SK-N-SH (cell line): ENCODE measurements around the gene SPATA18. TPM values are rescaled to one million over a fixed set of nuclear protein-coding genes. Genes with fewer than 3 reads are reported as not detected.

Source experiments
- CTCF ChIA-PET: fragments of 300-600, 350-600 bp; formaldehyde crosslinking; extraction: SDS; loops from one replicate; lab custom pipeline; 2021; lab: Yijun Ruan, JAX
- POLR2A ChIA-PET: fragments of 350-600 bp; sonication (Branson Sonifier 250); formaldehyde crosslinking; extraction: SDS; loops from one replicate; lab custom pipeline; 2020; ENCODE audit warnings: antibody characterized with exemption, inconsistent platforms; lab: Yijun Ruan, JAX
- DNase-seq: peaks from one replicate; pipeline ENCODE4 v3.0.0; 2012
- H2AFZ ChIP-seq: fragments of 200-600 bp; sonication (generic); 2 replicates; pipeline ENCODE4 v1.8.1; 2016; ENCODE audit warnings: antibody characterized with exemption, mild to moderate bottlenecking, low read depth
- H3F3A ChIP-seq: fragments of 200-600 bp; sonication (generic); replicated peaks from 2 replicates; pipeline ENCODE3; 2016; ENCODE audit warnings: antibody characterized with exemption, mild to moderate bottlenecking; ENCODE audit not compliant: insufficient read depth
- H3K27ac ChIP-seq, 2 experiments: fragments of 200-500 bp in 1 of 2; fragments of 200-600 bp in 1 of 2; sonication (Bioruptor generic) in 1 of 2; sonication (generic), shearing (Covaris generic) in 1 of 2; 2 replicates each; pipeline versions ENCODE4 v1.5.1 to v1.6.1; 2014 to 2016; ENCODE audit warnings: low read depth in 2 of 2, inconsistent platforms in 1 of 2, low read length in 1 of 2, mild to moderate bottlenecking in 1 of 2, mixed read lengths in 1 of 2
- H3K27me3 ChIP-seq: fragments of 200-600 bp; sonication (generic), shearing (Covaris generic); 2 replicates; pipeline ENCODE4 v1.6.1; 2016; ENCODE audit warnings: mixed run types; ENCODE audit not compliant: insufficient read depth
- H3K36me3 ChIP-seq, 2 experiments: fragments of 200-500 bp in 1 of 2; fragments of 200-600 bp in 1 of 2; sonication (Bioruptor generic) in 1 of 2; sonication (generic) in 1 of 2; replicated peaks in 1 of 2; 2 replicates each; pipeline versions ENCODE3 to v1.5.1; 2014 to 2016; ENCODE audit warnings: low read length in 1 of 2, mild to moderate bottlenecking in 1 of 2; ENCODE audit not compliant: insufficient read depth in 2 of 2, control insufficient read depth in 1 of 2
- H3K4me1 ChIP-seq, 2 experiments: fragments of 200-500 bp in 1 of 2; fragments of 200-600 bp in 1 of 2; sonication (Bioruptor generic) in 1 of 2; sonication (generic), shearing (Covaris generic) in 1 of 2; 2 replicates each; pipeline versions ENCODE4 v1.5.1 to v1.6.1; 2014 to 2016; ENCODE audit warnings: low read depth in 1 of 2, low read length in 1 of 2, mixed run types in 1 of 2; ENCODE audit not compliant: insufficient read depth in 2 of 2, control insufficient read depth in 1 of 2
- H3K4me2 ChIP-seq: fragments of 200-600 bp; sonication (generic), shearing (Covaris generic); 2 replicates; pipeline ENCODE4 v1.6.1; 2017; ENCODE audit warnings: mixed run types
- H3K4me3 ChIP-seq, 2 experiments: fragments of 200-500 bp in 1 of 2; fragments of 200-600 bp in 1 of 2; sonication (Bioruptor generic) in 1 of 2; sonication (generic), shearing (Covaris generic) in 1 of 2; 2 replicates each; pipeline versions ENCODE4 v1.5.1 to v1.8.1; 2014 to 2016; ENCODE audit warnings: low read depth in 2 of 2, inconsistent platforms in 1 of 2, low read length in 1 of 2, mild to moderate bottlenecking in 1 of 2, mixed read lengths in 1 of 2, moderate library complexity in 1 of 2
- H3K79me2 ChIP-seq: fragments of 200-600 bp; sonication (generic); 2 replicates; pipeline ENCODE4 v1.8.1; 2017; ENCODE audit warnings: mild to moderate bottlenecking; ENCODE audit not compliant: insufficient read depth
- H3K9ac ChIP-seq: fragments of 200-600 bp; sonication (generic); 2 replicates; pipeline ENCODE4 v1.6.1; 2017; ENCODE audit warnings: mixed run types
- H3K9me2 ChIP-seq: fragments of 200-600 bp; sonication (generic); 2 replicates; pipeline ENCODE4 v1.6.1; 2017; ENCODE audit warnings: mixed run types
- H3K9me3 ChIP-seq: fragments of 200-600 bp; sonication (generic); 2 replicates; pipeline ENCODE4 v1.6.1; 2017; ENCODE audit warnings: mixed run types, mild to moderate bottlenecking, moderate library complexity
- H4K20me1 ChIP-seq: fragments of 200-600 bp; sonication (generic); 2 replicates; pipeline ENCODE4 v1.6.1; 2017; ENCODE audit warnings: mild to moderate bottlenecking, mixed run types; ENCODE audit not compliant: insufficient read depth
- CHD2 ChIP-seq: fragments of 150-350 bp; IDR thresholded peaks from 2 replicates; pipeline ENCODE4 v1.6.1; 2018; ENCODE audit warnings: low read length; ENCODE audit not compliant: partially characterized antibody
- ELF1 ChIP-seq: IDR thresholded peaks from 2 replicates; pipeline ENCODE4 v1.4.0; 2012
- EZH2phosphoT487 ChIP-seq: fragments of 200-600 bp; sonication (generic); IDR thresholded peaks from 2 replicates; pipeline ENCODE4 v1.6.1; 2017; ENCODE audit warnings: low read depth, mixed run types, mild to moderate bottlenecking, antibody characterized with exemption, moderate library complexity, borderline replicate concordance
- GABPA ChIP-seq: IDR thresholded peaks from 2 replicates; pipeline ENCODE4 v1.4.0; 2012; ENCODE audit warnings: low read depth, mild to moderate bottlenecking
- JUND ChIP-seq: IDR thresholded peaks from 2 replicates; pipeline ENCODE4 v1.4.0; 2012
- MEF2A ChIP-seq: IDR thresholded peaks from 2 replicates; pipeline ENCODE4 v1.4.0; 2012; ENCODE audit warnings: low read depth, borderline replicate concordance
- MXI1 ChIP-seq: IDR thresholded peaks from 2 replicates; pipeline ENCODE4 v1.6.1; 2012; ENCODE audit warnings: mild to moderate bottlenecking, low read depth, low read length, improper control_type of control experiment
- PBX3 ChIP-seq: IDR thresholded peaks from 2 replicates; pipeline ENCODE4; 2012
- POLR2AphosphoS5 ChIP-seq: IDR thresholded peaks from 2 replicates; pipeline ENCODE4 v1.6.1; 2012; ENCODE audit warnings: low read depth, low read length
- RXRA ChIP-seq: IDR thresholded peaks from 2 replicates; pipeline ENCODE4 v1.4.0; 2012; ENCODE audit warnings: low read depth, mild to moderate bottlenecking, borderline replicate concordance
- TAF1 ChIP-seq: IDR thresholded peaks from 2 replicates; pipeline ENCODE4 v1.6.1; 2012; ENCODE audit warnings: low read depth, mild to moderate bottlenecking, low read length, moderate library complexity, borderline replicate concordance
- WGBS: methylation state at CpG from one replicate; pipeline ENCODE4 v1.1.6; 2017; ENCODE audit warnings: low lambda C conversion rate; 5-methylcytosine and 5-hydroxymethylcytosine counted together
- polyA plus RNA-seq, 3 experiments: library from polyadenylated mRNA; depleted of rRNA; stranded (reverse); fragments of >200 nt; gene quantifications; 2 replicates each; pipeline ENCODE4 v1.2.3, GENCODE V29; 2012

The SPATA18 gene
- polyA plus RNA-seq, 1 of the 3 experiments (the other 2 are of a cell fraction): 1.2 TPM

- TF ChIP-seq EZH2phosphoT487 (no peak), PBX3 (no peak), MEF2A (no peak), CHD2 (no peak), JUND (no peak), MXI1 (no peak), ELF1 (no peak)
- no peak for DNase-seq
- no peak overlapping the region for H3K9ac ChIP-seq
- H3K9me3 ChIP-seq: no peaks in the 10 kb centered on the region
- H2AFZ ChIP-seq: no peak overlapping the region
- H3K27me3 ChIP-seq: no peaks in the 10 kb centered on the region
- H3K4me1 ChIP-seq: no peaks in the 10 kb centered on the region
- no peak overlapping the region for H3K4me2 ChIP-seq
- ChIA-PET POLR2A (no interaction called here), CTCF (interaction anchor here (1.1 kb wide), 1 partner anchor 9 kb away, joined by 3 read pairs; no protein-coding TSS in a partner anchor)
- no peaks in the 10 kb centered on the region for H3K36me3 ChIP-seq
- no peaks in the 10 kb centered on the region for H3K9me2 ChIP-seq
- H4K20me1 ChIP-seq: no peaks in the 10 kb centered on the region
- H3K79me2 ChIP-seq: no peaks in the 10 kb centered on the region
- no peak overlapping the region for H3K27ac ChIP-seq
- WGBS: 44% methylated on average over 3 of the region's 3 CpGs
- no peaks in the 10 kb centered on the region for H3F3A ChIP-seq
- H3K4me3 ChIP-seq: no peak overlapping the region
Measured at GRCh38 chr4:52143815-52144214, 92.7 kb downstream of the SPATA18 start.

GRCh38 chr4:52144372-52144771, 93.3 kb downstream of the SPATA18 start:
- Histone ChIP-seq H3K79me2 (no peaks in the 10 kb centered on the region), H3K27ac (no peak overlapping the region), H3K27me3 (no peaks in the 10 kb centered on the region), H4K20me1 (no peaks in the 10 kb centered on the region), H3F3A (no peaks in the 10 kb centered on the region), H3K9me3 (no peaks in the 10 kb centered on the region), H3K9ac (no peak overlapping the region), H3K4me3 (no peak overlapping the region), H3K36me3 (no peaks in the 10 kb centered on the region), H3K4me2 (no peak overlapping the region), H2AFZ (no peak overlapping the region), H3K4me1 (no peaks in the 10 kb centered on the region), H3K9me2 (no peaks in the 10 kb centered on the region)
- TF ChIP-seq MEF2A (no peak), RXRA (no peak), POLR2AphosphoS5 (no peak), TAF1 (no peak), GABPA (no peak), ELF1 (no peak)
- ChIA-PET POLR2A (no interaction called here), CTCF (interaction anchor here (1.1 to 1.4 kb wide), 2 partner anchors 9 to 90 kb away, joined by 3 to 4 read pairs; no protein-coding TSS in a partner anchor)
- WGBS: 62% methylated on average over 7 of the region's 7 CpGs
- no peak for DNase-seq

Other genes with a start within 250 kb of the SPATA18 start
- gene DCUN1D4, start 208.2 kb upstream of the SPATA18 start, polyA plus RNA-seq (2012; rRNA removed): 42.9 and 52.8 TPM in 2 replicates
- 0.07 and 0.08 TPM in 2 replicates for gene LRRC66, start 30.9 kb upstream of the SPATA18 start, polyA plus RNA-seq (2012; rRNA removed)
- gene SGCB, start 13.0 kb upstream of the SPATA18 start, polyA plus RNA-seq (2012; rRNA removed): 25.1 and 33.4 TPM in 2 replicates